Endodermal cell (in vitro differentiated cells): Measurements from ENCODE around the gene GUCA1A. TPM values are rescaled to one million over a fixed set of nuclear protein-coding genes. Genes with fewer than 3 reads are reported as not detected.

Experiments used
- DNase-seq: peaks from one replicate; pipeline ENCODE4 v3.0.0-alpha.2; 2017
- H3K27ac ChIP-seq: 2 replicates; pipeline ENCODE4 v1.5.1; 2013; ENCODE audit warnings: mild to moderate bottlenecking, low read depth, low read length, moderate library complexity
- H3K27me3 ChIP-seq: 2 replicates; pipeline ENCODE4 v1.6.1; 2013; ENCODE audit warnings: mild to moderate bottlenecking, low read length, moderate library complexity; ENCODE audit not compliant: insufficient read depth, control insufficient read depth, poor library complexity, severe bottlenecking
- H3K36me3 ChIP-seq: 2 replicates; pipeline ENCODE4 v1.7.0; 2013; ENCODE audit warnings: mild to moderate bottlenecking, low read length, moderate library complexity; ENCODE audit not compliant: control insufficient read depth, insufficient read depth
- H3K4me1 ChIP-seq: one replicate; pipeline ENCODE4 v1.7.0; 2013; ENCODE audit warnings: low read length; ENCODE audit not compliant: control insufficient read depth, insufficient read depth
- H3K4me3 ChIP-seq: 2 replicates; pipeline ENCODE4 v1.5.1; 2013; ENCODE audit warnings: mild to moderate bottlenecking, low read length, moderate library complexity
- H3K9ac ChIP-seq: 2 replicates; pipeline ENCODE4 v1.6.1; 2013; ENCODE audit warnings: mild to moderate bottlenecking, low read length, moderate library complexity; ENCODE audit not compliant: poor library complexity, severe bottlenecking; ENCODE audit errors: extremely low read depth
- H3K9me3 ChIP-seq: 2 replicates; pipeline ENCODE4 v1.6.1; 2013; ENCODE audit warnings: mild to moderate bottlenecking, low read length, moderate library complexity; ENCODE audit not compliant: control insufficient read depth
- H3K27ac Mint-ChIP-seq: 2 replicates; pipeline ENCODE4 v1.8.0; 2020; ENCODE audit warnings: mixed read lengths
- H3K27me3 Mint-ChIP-seq: 2 replicates; pipeline ENCODE4 v1.8.0; 2021; ENCODE audit warnings: mild to moderate bottlenecking, mixed read lengths; ENCODE audit not compliant: insufficient read depth
- H3K36me3 Mint-ChIP-seq: 2 replicates; pipeline ENCODE4 v1.8.0; 2020; ENCODE audit warnings: low read depth, mixed read lengths
- H3K4me1 Mint-ChIP-seq: 2 replicates; pipeline ENCODE4 v1.8.0; 2020; ENCODE audit warnings: mixed read lengths
- H3K4me3 Mint-ChIP-seq: 2 replicates; pipeline ENCODE4 v1.8.0; 2020; ENCODE audit warnings: mild to moderate bottlenecking, moderate library complexity, mixed read lengths
- H3K9me3 Mint-ChIP-seq: 2 replicates; pipeline ENCODE4 v1.8.0; 2020; ENCODE audit warnings: mild to moderate bottlenecking, mixed read lengths
- CTCF ChIP-seq: fragments of 200-600 bp; sonication (generic); conservative IDR thresholded peaks from 2 replicates; pipeline ENCODE4 v1.5.0; 2021; ENCODE audit warnings: antibody characterized with exemption, mild to moderate bottlenecking
- WGBS, 2 experiments: methylation state at CpG; one replicate each; pipeline versions ENCODE4 v1.1.5 to v1.1.7; 2013; ENCODE audit warnings: missing lambda C conversion rate in 2 of 2, mixed read lengths in 1 of 2; ENCODE audit not compliant: insufficient coverage in 1 of 2, insufficient read length in 1 of 2; 5-methylcytosine and 5-hydroxymethylcytosine counted together
- total RNA-seq, 2 donors: library from RNA; stranded (reverse); fragmentation: NEBNext Ultra II Directional in 1 of 2; extraction: Animal tissue kit (Norgen Biotek cat#: 25700) in 1 of 2; gene quantifications; 2 replicates in 1 of 2; 3 replicates in 1 of 2; pipeline ENCODE4 v1.2.1, GENCODE V29; 2021

GUCA1A gene
- total RNA-seq, 2 donors from 2014 or later = 3.9 to 4.4 TPM

GRCh38 chr6:42137194-42137753 is 35.9 kb upstream of the GUCA1A start:
- H3K4me1 Mint-ChIP-seq = peaks cover 54% of the 10 kb centered on the region
- peak overlapping the region; percentile 42 for H3K9ac ChIP-seq
- H3K4me3 ChIP-seq = no peak overlapping the region
- H3K36me3 ChIP-seq = no peaks in the 10 kb centered on the region
- peak; percentile 87 for DNase-seq
- no peaks in the 10 kb centered on the region for H3K27me3 ChIP-seq
- H3K4me3 Mint-ChIP-seq = peak overlapping the region; percentile 21
- no peak for TF ChIP-seq CTCF
- H3K27ac Mint-ChIP-seq = peak overlapping the region; percentile 95
- H3K27ac ChIP-seq = peak overlapping the region; percentile 49
- peaks cover 27% of the 10 kb centered on the region for H3K4me1 ChIP-seq
- WGBS, 2 experiments = 42 to 60% methylated on average over 2 to 7 of the region's 7 CpGs
- H3K36me3 Mint-ChIP-seq = peaks cover 18% of the 10 kb centered on the region
- H3K9me3 Mint-ChIP-seq = no peaks in the 10 kb centered on the region
- H3K9me3 ChIP-seq = no peaks in the 10 kb centered on the region
- H3K27me3 Mint-ChIP-seq = no peaks in the 10 kb centered on the region

- Mint-ChIP-seq H3K4me3 (no peak overlapping the region), H3K27ac (peak overlapping the region; percentile 91), H3K4me1 (peaks cover 52% of the 10 kb centered on the region), H3K36me3 (peaks cover 13% of the 10 kb centered on the region), H3K27me3 (peaks cover 1% of the 10 kb centered on the region), H3K9me3 (no peaks in the 10 kb centered on the region)
- Histone ChIP-seq H3K4me1 (peaks cover 27% of the 10 kb centered on the region), H3K9me3 (no peaks in the 10 kb centered on the region), H3K27ac (no peak overlapping the region), H3K4me3 (no peak overlapping the region), H3K36me3 (no peaks in the 10 kb centered on the region), H3K27me3 (no peaks in the 10 kb centered on the region), H3K9ac (no peak overlapping the region)
- no peak for DNase-seq
- TF ChIP-seq CTCF = no peak
- WGBS, 2 experiments = 91 to 93% methylated on average over 6 of the region's 6 CpGs
These were observed 35.0 kb upstream of the GUCA1A start for GRCh38 chr6:42138190-42138589.

GRCh38 chr6:42138630-42139619 is 34.2 kb upstream of the GUCA1A start:
- DNase-seq = peak; percentile 73
- Histone ChIP-seq H3K27me3 (no peaks in the 10 kb centered on the region), H3K27ac (no peak overlapping the region), H3K4me3 (no peak overlapping the region), H3K9me3 (no peaks in the 10 kb centered on the region), H3K9ac (no peak overlapping the region), H3K36me3 (no peaks in the 10 kb centered on the region), H3K4me1 (peaks cover 27% of the 10 kb centered on the region)
- no peak for TF ChIP-seq CTCF
- no peak overlapping the region for H3K4me3 Mint-ChIP-seq
- H3K36me3 Mint-ChIP-seq = peaks cover 11% of the 10 kb centered on the region
- H3K4me1 Mint-ChIP-seq = peaks cover 51% of the 10 kb centered on the region
- peaks cover 4% of the 10 kb centered on the region for H3K27me3 Mint-ChIP-seq
- 56 to 62% methylated on average over 7 to 9 of the region's 9 CpGs for WGBS, 2 experiments
- H3K27ac Mint-ChIP-seq = peak overlapping the region; percentile 91
- no peaks in the 10 kb centered on the region for H3K9me3 Mint-ChIP-seq
